Neutrophil (primary cell): ENCODE data around the gene CHRNA3.
"Not testable (repeated sequence)": the region's sequence is repeated elsewhere in the genome, so short reads cannot be mapped to it uniquely, and the experiment has no call there.

ENCODE experiments used
- H3K27ac ChIP-seq: fragments of 200-600 bp; sonication (generic); 2 replicates; pipeline ENCODE4 v1.5.1; 2016; ENCODE audit warnings: mild to moderate bottlenecking, moderate library complexity
- H3K27me3 ChIP-seq: fragments of 200-600 bp; sonication (generic); 2 replicates; pipeline ENCODE4 v1.6.0; 2016; ENCODE audit warnings: mild to moderate bottlenecking
- H3K36me3 ChIP-seq: fragments of 200-600 bp; sonication (generic); 2 replicates; pipeline ENCODE4 v1.5.1; 2017
- H3K4me1 ChIP-seq, 2 experiments: fragments of 200-600 bp in 1 of 2; sonication (generic) in 1 of 2; 1 replicate in 1 of 2; 2 replicates in 1 of 2; pipeline versions ENCODE4 v1.5.1 to v1.6.1; 2013 to 2016; ENCODE audit warnings: low read depth in 1 of 2, low read length in 1 of 2, mild to moderate bottlenecking in 1 of 2, moderate library complexity in 1 of 2; ENCODE audit not compliant: control insufficient read depth in 1 of 2, insufficient read depth in 1 of 2
- H3K4me3 ChIP-seq, 2 experiments: fragments of 200-600 bp in 1 of 2; sonication (generic) in 1 of 2; 1 replicate in 1 of 2; 2 replicates in 1 of 2; pipeline ENCODE4 v1.5.1; 2013 to 2016; ENCODE audit warnings: low read depth in 1 of 2, low read length in 1 of 2, mild to moderate bottlenecking in 1 of 2, moderate library complexity in 1 of 2
- H3K9me3 ChIP-seq: fragments of 200-600 bp; sonication (generic); 2 replicates; pipeline ENCODE4 v1.5.1; 2016
- CTCF ChIP-seq: fragments of 200-600 bp; sonication (generic); IDR thresholded peaks from 2 replicates; pipeline ENCODE4 v1.5.1; 2016; ENCODE audit warnings: antibody characterized with exemption

CHRNA3 gene

DNA sequence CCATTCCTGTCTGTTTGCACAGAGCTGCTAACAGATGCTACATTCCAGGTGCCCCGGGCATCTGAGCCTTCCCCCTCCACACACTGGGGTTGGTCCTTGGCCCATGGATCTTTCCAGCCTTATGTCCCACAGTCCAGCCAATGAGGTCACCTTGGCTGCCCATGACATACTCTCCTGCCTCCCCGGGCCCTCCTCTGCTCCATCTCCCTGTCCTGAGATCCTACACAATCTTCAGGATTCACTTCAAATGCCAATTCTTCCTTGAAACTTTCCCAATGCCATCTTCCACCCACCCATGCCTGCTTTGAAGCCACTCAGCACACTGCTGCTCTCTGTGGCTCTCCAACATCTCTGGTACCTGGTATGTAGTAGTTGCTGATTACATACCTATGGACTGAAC lies 4.3 kb downstream of the CHRNA3 start:
- H3K36me3 ChIP-seq = no peaks in the 10 kb centered on the region
- TF ChIP-seq CTCF = no peak
- H3K9me3 ChIP-seq = no peaks in the 10 kb centered on the region
- H3K4me1 ChIP-seq = no peaks in the 10 kb centered on the region
- no peak overlapping the region for H3K4me3 ChIP-seq
- H3K27ac ChIP-seq = no peak overlapping the region
- H3K27me3 ChIP-seq = peaks cover 34% of the 10 kb centered on the region

- no peaks in the 10 kb centered on the region for H3K36me3 ChIP-seq
- no peak for TF ChIP-seq CTCF
These were observed 5.6 kb downstream of the CHRNA3 start for GRCh38 chr15:78615151-78615589.

GRCh38 chr15:78614021-78614420 lies 6.8 kb downstream of the CHRNA3 start:
- no peaks in the 10 kb centered on the region for H3K9me3 ChIP-seq
- H3K27me3 ChIP-seq = peaks cover 9% of the 10 kb centered on the region
- no peak overlapping the region for H3K4me3 ChIP-seq
- no peak overlapping the region for H3K27ac ChIP-seq
- no peak for TF ChIP-seq CTCF
- no peaks in the 10 kb centered on the region for H3K4me1 ChIP-seq
- H3K36me3 ChIP-seq = no peaks in the 10 kb centered on the region

More at GRCh38 chr15:78615151-78615589, 5.6 kb downstream of the CHRNA3 start:
- Histone ChIP-seq H3K27me3 (peaks cover 21% of the 10 kb centered on the region), H3K4me3 (no peak overlapping the region), H3K9me3 (no peaks in the 10 kb centered on the region), H3K27ac (no peak overlapping the region), H3K4me1 (no peaks in the 10 kb centered on the region)

- H3K4me3 ChIP-seq, H3K9me3 ChIP-seq, H3K4me1 ChIP-seq, H3K27ac ChIP-seq, H3K36me3 ChIP-seq: not testable (repeated sequence)
- peaks cover 18% of the 10 kb centered on the region for H3K27me3 ChIP-seq
These were observed 11.2 kb downstream of the CHRNA3 start for GRCh38 chr15:78609551-78609950.

GRCh38 chr15:78605680-78606079 lies 15.1 kb downstream of the CHRNA3 start:
- Histone ChIP-seq H3K9me3 (no peaks in the 10 kb centered on the region), H3K4me1 (no peaks in the 10 kb centered on the region), H3K36me3 (no peaks in the 10 kb centered on the region), H3K27me3 (peaks cover 30% of the 10 kb centered on the region), H3K27ac (no peak overlapping the region), H3K4me3 (no peak overlapping the region)
- TF ChIP-seq CTCF = no peak

- TF ChIP-seq CTCF = no peak
These were observed 15.6 kb downstream of the CHRNA3 start for GRCh38 chr15:78605201-78605600.

More at GRCh38 chr15:78605201-78605600, 15.6 kb downstream of the CHRNA3 start:
- Histone ChIP-seq H3K9me3 (no peaks in the 10 kb centered on the region), H3K27me3 (peaks cover 30% of the 10 kb centered on the region), H3K27ac (no peak overlapping the region), H3K36me3 (no peaks in the 10 kb centered on the region), H3K4me3 (no peak overlapping the region), H3K4me1 (no peaks in the 10 kb centered on the region)
